GM18907 (cell line): ENCODE measurements around the gene CAMSAP2.

Experiments
- ATAC-seq: cut with Tn5 transposase; IDR thresholded peaks from one replicate; pipeline ENCODE4 v1.9.1; 2021; ENCODE audit warnings: mild to moderate bottlenecking, moderate library complexity; ENCODE audit not compliant: unreplicated experiment

CAMSAP2 gene

DNA sequence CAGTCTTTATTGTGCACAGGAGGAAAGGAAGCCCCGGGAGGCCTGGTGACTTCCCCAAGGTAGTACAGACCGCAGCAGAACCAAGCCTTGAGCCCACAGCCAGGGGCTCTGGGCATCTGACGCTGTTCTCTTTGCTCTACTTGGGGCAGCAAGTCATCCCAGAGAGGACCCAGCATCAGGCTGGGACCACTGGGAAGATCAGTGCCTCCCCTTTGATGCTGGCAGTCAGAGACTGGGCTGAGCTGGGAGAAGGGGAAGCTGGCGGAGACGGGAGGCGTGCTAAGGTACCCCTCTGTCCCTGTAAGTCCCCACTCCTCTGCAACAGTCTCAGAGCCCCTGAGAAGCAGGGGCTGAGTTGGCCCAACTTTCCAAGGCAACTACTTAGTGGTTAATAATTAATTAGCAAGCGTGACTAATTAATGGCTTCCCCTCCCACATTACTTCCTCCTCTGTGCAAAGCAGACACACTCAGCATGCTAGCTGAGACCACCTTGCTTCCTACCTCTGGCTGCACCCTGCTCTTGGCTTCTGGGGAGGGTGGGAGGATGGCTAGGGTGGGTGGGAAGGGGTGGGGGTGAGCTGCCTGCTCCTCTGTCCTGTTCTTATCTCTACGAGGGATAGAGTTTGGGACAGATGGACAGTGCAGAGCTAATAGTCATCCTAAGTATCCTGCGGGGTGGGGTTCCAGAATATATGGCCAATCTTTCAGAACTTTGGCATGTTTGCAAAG is 157.3 kb downstream of the CAMSAP2 start:
- peak; percentile 69 for ATAC-seq

GRCh38 chr1:200896531-200897196 is 158.0 kb downstream of the CAMSAP2 start:
- no peak for ATAC-seq

GRCh38 chr1:200897259-200897658 is 158.6 kb downstream of the CAMSAP2 start:
- no peak for ATAC-seq

DNA sequence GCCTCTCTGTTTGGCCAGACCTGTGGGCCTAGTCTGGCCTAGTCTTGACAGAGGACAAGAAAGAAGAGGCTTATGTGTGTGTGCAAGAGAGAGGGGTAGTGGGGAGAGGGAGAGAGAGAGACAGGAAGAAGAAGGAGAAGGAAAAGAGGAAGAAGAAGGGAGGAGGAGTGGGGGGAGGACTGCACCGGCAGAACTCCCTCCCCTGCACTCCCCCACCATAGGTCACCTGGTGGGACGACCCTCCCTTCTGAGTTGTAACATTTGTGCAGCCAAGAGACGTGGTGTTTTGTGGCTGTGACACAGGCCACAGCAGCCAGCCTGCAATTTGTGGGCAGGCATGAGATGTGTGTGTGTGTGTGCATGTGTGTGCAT is 160.3 kb downstream of the CAMSAP2 start:
- ATAC-seq = no peak

DNA sequence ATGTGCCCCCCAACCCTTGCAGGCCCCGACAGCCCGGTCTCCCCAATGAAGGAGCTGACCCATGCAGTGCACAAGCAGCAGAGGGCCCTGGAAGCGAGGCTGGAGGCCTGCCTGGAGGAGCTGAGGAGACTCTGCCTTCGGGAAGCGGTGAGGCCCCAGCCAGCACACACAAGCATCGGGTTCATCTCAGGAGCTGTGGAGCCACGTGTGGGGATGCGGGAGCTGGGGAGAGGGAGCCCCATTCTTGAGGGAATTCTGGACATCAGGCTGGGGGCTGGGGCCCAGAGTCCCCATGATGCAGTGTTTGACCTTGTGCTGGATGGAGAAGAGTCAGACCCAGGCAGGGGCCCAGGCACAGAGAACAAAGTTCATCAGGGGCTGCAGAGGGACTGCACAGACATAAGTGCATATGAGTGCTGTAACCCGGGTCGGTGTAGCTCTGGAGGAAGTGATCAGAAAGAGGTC is 160.8 kb downstream of the CAMSAP2 start:
- no peak for ATAC-seq

GRCh38 chr1:200899954-200900867 is 161.5 kb downstream of the CAMSAP2 start:
- ATAC-seq = no peak

- no peak for ATAC-seq
Measured at GRCh38 chr1:200900877-200901276, 162.2 kb downstream of the CAMSAP2 start.

DNA sequence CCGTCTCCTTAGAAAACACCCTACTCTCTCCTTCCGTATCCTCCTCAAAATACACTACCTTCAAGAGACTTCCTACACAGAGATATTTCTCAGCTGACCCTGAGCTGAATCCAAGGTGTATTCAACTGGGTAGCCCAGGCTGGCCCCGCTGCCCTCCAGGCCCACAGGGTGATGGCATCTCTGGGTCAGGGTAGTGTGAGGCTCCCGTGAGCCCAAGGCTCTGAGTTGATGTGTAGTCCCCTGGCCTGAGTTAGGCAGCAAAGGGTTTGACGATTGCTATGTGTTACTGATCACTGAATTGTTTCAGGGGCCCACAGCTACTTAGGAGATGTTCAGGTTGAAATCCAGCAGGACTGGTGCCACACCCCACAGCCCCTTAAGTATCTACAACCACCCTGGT is 162.7 kb downstream of the CAMSAP2 start:
- ATAC-seq = no peak

- no peak for ATAC-seq
Measured at GRCh38 chr1:200901796-200902444, 163.2 kb downstream of the CAMSAP2 start.

DNA sequence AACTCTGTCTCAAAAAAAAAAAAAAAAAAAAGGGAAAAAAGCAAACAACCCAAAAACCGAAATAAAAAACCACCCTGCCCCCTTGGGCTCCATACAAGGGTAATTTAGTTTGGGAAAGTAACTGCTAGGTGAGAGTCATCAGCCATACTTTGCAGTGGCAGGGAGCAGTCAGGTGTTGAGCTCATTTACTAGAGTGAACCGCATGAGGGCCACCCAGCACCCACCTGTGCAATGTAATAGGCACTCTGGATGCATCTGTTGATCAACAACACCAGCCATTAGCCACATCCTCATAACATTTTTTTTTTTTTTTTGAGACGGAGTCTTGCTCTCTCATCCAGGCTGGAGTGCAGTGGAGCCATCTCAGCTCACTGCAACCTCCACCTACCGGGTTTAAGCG is 165.1 kb downstream of the CAMSAP2 start:
- no peak for ATAC-seq

GRCh38 chr1:200904772-200905171 is 166.1 kb downstream of the CAMSAP2 start:
- no peak for ATAC-seq

DNA sequence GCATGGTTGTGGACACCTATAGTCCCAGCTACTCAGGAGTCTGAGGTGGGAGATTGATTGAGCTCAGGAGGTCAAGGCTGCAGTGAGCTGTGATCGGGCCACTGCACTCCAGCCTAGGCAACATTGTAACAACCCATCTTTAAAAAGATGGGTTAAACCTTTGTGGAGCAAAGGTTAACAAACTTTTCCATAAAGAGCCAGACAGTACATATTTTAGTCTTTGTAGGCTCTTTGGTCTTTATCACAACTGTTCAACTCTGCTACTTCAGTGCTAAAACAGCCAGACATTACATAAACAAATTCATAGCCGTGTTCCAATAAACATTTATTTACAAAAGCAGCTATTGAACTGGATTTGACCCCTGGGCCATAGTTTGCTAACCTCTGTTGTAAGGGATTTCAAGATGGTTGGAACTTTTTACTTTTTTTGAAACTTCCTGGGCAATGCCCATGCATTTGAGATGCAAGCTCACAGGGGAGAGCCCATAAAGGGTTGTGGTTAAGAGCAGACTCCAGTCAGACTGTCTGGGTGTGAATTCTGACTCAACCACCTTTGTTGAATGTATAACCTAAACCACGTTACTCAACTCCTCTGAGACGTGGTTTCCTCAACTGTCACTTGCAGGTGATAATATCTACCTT is 166.8 kb downstream of the CAMSAP2 start:
- ATAC-seq = peak; percentile 35

- ATAC-seq = no peak
Measured at GRCh38 chr1:200906491-200906890, 167.8 kb downstream of the CAMSAP2 start.

DNA sequence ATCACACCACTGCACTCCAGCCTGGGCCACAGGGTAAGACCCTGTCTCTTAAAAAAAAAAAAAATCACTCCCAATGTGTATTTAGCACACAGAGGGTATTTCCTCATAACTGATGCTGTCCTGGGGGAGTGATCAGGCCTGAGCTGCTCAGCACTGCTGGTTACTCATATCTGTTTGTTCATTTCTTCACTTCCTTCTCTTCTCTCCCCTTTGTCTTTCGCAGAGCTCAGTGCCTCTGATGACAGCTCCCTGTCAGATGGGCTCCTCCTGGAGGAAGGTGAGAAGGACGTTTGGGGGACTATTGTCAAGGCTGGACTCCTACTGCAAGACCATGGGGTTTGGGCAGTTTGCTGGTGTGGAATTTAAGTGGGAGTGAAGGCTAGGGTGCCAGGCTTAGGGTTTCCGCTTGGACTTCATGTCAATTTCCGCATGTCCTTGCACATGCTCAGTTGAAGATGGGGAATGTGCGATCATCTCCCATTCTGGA is 169.0 kb downstream of the CAMSAP2 start:
- peak; percentile 60 for ATAC-seq

GRCh38 chr1:200908191-200908868 is 169.6 kb downstream of the CAMSAP2 start:
- ATAC-seq = no peak

DNA sequence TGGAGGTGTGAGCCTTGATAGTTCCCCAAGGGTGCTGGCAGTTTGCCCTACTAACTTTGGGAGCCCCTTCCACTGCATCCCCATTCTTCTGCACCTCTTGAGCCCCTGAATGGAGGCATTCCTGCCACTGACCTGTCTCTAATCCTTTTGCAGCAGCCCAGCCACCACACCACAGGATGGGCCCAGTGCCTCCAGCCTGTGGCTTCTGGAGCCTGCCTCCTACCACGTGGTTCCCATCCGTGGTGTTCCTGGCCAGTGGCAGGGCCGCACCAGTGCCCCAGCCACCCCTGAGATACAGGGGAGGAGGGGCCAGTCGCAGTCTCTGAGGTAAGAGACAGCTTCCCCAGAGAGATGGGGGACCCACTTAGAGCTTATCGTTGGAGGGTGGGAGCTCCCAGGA is 170.4 kb downstream of the CAMSAP2 start:
- ATAC-seq = peak; percentile 21

- peak; percentile 62 for ATAC-seq
Measured at GRCh38 chr1:200909757-200910239, 171.1 kb downstream of the CAMSAP2 start.
